NCI-H1930 (cell line): Measurements from ENCODE around the gene CRTAC1.

Experiments used
- DNase-seq, 2 experiments: peaks; one replicate each; lab custom pipeline; 2025; lab: John Stamatoyannopoulos, UW

Gene CRTAC1

DNA sequence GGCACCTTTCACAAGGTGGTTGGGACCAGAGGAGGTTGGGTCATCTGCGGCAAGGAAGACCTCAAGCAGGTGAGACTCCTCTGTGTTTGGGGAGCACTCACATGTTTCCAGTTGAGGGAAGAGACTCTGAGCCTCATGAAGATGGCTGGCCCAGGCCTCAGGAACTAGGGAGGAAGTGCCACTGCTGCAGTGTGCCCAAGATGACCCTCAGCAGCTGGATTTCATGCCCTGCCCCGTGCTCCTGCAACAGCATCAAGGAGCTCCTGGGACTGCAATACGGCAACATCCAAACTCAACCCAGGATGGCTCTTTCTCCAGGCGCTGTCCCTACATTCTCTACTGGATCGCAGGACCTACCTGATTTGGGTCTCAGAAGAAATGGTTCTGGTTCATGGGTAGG lies 106.9 kb downstream of the CRTAC1 start:
- DNase-seq: no peak

- no peak for DNase-seq
Observed at GRCh38 chr10:97923057-97923456, 107.4 kb downstream of the CRTAC1 start.

- no peak for DNase-seq
Observed at GRCh38 chr10:97922022-97922758, 108.2 kb downstream of the CRTAC1 start.

DNA sequence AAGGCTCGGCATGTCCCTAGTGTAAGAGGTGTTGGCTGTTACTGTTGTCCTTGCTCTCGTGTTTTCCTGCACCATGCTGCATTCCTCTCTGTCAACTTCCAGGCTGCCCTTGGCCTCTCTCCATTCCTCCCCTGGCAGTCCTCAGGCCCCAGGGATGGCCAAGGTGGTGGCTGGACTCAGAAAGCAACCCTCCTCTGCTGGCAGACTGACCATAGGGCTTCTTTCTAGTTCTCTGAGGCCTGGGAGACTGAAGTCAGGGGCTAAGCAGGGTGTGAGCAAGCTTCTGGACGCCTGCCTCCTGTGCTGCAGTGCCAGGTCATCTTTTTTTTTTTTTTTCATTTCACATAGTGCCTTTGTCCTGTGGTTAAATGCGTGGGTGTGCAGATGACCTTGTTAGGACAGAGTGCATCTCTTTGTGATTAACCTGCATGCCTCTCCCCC lies 108.8 kb downstream of the CRTAC1 start:
- DNase-seq: no peak

DNA sequence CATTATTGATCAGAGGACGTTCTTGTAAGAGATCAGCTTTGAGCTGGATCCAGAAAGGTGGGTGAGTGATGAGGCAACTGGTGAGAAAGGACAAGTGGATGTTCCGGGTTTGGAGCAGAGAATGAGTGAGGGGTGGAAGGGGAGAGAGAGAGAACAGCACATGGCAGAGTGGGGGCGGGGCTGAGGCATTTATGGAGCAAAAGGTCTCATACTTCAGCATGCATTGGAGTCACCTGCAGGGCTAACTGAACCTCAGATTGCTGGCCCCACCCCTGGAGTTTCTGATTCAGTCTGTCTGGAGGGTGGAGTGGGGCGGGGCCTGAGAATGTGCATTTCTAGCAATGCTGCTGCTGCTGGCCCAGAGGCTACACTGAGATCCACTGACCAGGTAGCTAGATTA lies 109.6 kb downstream of the CRTAC1 start:
- no peak for DNase-seq

GRCh38 chr10:97919012-97919411 lies 111.4 kb downstream of the CRTAC1 start:
- DNase-seq: no peak

GRCh38 chr10:97916586-97916985 lies 113.8 kb downstream of the CRTAC1 start:
- no peak for DNase-seq

GRCh38 chr10:97915346-97916131 lies 114.9 kb downstream of the CRTAC1 start:
- no peak for DNase-seq

DNA sequence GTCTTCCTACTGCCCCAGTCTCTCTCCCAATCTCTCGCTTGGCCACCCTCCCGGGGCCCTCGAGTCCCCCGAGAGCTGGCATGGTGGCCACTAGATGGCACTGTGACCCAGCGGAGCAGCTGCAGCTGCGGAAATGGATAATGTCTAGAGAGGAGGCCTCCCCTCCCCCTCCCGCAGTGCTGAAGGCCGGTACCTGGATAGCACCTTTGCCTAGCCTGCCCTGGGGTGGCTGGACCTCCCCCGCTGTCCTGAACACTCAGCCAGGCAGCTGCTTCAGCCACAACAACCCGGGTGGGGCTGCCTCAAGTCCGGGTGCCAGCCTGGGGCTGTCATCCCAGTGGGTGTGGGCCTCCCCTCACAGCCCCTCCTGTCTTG lies 115.6 kb downstream of the CRTAC1 start:
- peak in 1 of 2 experiments; percentile 38 for DNase-seq

- no peak for DNase-seq
Observed at GRCh38 chr10:97914171-97914836, 116.1 kb downstream of the CRTAC1 start.

- no peak for DNase-seq
Observed at GRCh38 chr10:97913614-97914013, 116.8 kb downstream of the CRTAC1 start.

- no peak for DNase-seq
Observed at GRCh38 chr10:97913193-97913592, 117.2 kb downstream of the CRTAC1 start.

DNA sequence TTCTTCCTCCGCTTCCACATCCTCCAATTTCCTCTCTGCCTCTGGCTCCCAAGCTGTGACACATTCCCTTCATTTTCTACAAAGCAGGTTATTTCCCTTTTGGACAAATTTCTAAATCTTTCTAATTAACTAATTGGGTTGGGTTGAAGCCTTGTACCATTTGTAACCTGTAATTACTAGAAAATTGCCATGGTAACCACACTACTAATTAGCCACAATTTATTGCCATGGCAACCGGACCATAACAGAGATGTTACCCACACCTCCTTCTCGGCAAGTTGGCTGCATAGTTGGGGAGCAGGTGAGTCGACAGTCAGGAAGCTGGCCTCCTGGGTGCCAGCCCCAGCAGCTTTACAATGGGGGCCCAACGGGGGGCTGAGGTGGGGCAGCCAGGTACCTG lies 119.2 kb downstream of the CRTAC1 start:
- no peak for DNase-seq

GRCh38 chr10:97910661-97911060 lies 119.8 kb downstream of the CRTAC1 start:
- DNase-seq: no peak

DNA sequence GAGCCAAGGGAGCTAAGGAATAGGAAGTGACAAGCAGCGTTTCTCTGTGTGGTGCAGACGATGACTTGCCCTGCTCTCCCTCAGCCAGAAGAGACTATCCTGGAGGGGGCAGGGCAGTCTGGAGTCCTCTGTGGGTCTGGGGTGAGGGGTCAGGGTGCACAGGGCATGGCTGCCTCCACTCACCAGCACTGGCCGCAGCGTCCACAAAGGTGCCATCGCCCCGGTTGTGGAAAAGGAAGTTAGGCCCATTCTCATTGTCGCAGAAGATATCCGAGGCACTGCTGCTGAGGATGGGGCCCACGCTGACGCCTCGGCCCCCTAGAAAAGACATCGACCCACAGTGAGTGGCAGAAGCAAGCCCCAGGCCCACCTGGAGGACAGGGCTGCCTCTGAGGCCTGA lies 122.6 kb downstream of the CRTAC1 start:
- no peak for DNase-seq

DNA sequence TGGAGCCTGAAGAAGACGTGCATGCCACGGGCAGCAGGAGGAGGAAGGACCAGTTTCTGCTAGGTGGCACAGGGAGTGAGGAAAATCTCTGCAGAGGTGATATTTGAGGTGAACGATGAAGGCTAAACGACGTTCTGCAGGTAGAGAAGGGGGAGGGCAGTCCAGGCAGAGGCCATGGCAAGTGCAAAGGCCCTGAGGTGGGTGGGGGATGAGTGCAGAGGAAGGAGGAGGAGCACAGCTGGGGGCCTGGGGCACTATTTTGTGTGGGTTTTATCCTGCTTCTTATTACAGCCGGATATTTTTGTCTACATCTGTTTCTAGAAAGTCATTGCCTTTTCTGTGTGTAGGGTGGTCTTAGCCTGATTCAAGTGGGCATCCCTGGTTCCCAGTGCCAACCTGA lies 123.2 kb downstream of the CRTAC1 start:
- DNase-seq: no peak

DNA sequence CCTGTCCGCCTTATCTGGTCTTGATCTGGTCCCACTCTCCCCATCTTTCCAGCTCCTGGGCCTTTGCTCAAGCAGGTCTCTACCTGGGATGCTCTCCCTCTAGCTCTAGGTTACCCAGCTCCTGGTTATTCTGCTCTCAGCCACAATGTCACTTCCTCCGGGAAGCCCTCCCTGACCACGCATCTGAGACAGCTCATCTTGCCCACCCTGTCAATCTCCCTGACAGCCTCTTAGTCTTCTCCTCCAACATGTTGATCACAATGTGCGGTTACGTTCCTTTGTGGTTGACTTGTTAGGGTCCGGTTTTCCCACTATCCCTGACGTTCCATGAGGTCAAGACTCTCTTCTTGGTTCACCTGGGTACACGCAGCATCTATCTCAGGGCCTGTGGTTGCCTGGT lies 125.1 kb downstream of the CRTAC1 start:
- DNase-seq: no peak

DNA sequence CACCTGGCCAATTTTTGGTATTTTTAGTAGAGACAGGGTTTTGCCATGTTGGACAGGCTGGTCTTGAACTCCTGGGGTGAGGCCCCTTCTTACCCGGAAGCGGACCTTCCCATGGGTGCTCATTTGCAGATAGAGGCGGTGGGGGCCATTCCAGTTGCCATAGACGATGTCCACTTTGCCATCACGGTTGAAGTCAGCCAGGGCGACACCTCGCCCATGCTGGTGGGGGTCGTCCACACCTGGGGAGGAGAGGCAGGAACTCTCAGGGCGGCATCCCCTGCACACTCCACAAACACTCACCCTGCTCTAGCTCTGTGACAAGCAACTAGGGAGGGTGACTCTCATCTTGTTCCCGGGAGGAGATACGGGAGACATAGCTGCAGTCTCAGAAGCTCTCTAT lies 125.8 kb downstream of the CRTAC1 start:
- DNase-seq: no peak

DNA sequence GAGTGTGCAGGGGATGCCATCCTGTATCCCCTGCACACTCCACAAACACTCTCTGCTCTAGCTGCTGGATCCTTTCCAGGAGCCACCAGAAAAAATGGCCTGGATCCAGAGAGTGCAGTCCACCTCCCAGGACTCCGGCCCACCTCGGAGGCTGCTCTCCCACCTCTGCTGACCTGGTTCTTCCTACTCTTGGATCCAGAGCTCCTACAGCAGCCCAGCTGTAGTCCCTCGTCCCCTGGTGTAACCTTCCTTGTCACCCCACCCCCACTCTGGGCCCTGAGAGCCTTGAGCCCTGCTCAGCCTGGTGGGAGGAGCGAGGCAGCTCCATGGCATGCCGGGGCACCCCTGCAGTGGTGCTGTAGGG lies 126.4 kb downstream of the CRTAC1 start:
- DNase-seq: no peak

DNA sequence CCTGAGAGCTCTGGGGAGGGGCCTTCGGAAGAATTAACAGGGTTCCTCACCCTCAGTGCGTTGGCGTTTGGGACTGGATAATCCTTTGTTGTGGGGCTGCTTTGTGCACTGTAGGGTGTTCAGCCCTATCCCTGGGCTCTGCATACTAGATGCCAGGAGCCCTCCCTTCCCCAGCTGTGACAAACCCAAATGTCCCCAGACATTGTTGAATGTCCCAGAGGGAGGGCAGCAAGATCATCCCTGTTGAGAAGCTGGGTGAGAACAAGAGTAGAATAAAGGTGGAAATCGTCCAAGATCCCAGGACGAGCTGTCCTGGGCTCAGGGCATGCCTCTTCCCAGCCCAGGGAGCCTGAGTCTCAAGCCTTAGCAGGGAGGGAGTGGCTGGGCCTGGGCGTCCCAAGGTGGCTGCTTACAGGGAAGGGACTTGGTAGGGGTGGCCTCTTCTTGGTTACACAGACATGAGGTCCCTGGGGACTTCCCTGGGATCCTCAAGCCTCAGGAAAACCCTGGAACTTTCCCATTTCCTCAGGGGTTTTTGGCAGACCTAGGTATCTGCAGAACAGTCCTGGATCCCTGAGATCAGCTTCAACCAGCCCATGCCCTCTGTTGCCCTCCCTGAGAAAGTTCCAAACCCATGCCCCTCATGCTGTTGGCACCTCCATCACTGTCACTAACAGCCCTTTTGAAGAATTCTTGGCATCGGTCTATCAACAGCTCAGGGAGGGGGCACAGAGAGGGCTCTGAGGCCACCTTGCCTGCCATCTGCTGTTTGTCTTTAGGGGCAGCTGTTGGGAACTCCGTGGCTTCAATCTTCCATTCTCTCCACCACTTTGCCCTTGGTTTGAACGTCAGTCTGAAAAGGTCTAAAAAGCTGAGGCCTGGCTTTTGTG lies 127.0 kb downstream of the CRTAC1 start:
- DNase-seq: no peak

DNA sequence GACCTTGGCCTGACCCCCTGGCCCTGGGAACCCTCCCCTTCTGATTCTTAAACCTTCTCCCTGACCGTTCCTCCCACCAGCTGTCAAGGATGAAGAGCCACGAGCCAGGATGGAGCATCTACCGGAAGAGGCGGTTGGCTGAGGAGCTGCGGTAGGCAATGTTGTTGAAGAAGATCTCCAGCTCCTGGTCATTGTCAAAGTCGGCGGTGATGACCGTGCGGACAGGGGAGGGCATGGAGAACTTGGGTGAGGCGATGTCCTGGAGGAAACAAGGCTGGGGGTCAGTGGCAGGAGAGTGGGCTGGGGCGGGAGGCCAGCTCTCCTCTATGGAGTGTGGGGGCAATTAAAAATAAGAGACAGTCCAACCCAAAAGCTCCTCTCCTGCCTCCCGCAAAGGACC lies 129.0 kb downstream of the CRTAC1 start:
- no peak for DNase-seq

- DNase-seq: no peak
Observed at GRCh38 chr10:97898429-97898828, 132.0 kb downstream of the CRTAC1 start.
